Measurements from ENCODE around the gene TPK1.

DNA sequence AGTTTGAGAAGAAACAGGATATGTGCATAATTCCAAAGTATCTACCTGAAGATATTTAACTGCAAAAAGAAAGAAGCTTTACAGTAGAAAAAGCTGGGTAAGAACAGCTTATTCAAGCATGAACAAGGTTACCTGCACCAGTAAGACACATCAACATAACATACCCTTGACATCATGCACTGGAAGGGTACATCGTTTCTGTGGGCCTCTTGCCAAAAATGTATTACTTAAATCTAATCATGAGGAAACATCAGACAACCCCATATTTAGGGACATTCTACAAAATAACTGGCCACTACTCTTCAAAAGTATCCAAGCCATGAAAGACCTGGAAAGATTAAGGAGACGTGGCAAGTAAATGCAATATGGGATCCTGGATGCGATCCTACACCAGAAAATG, 18.9 kb downstream of the TPK1 start:
- TF ChIP-seq CHD1 (IDR thresholded peaks at IDR 0.05; ENCODE audit: low read depth, low read length) (no peak), RAD21 (IDR thresholded peaks at IDR 0.05; ENCODE audit: low read length) (no peak), POLR2A (IDR thresholded peaks at IDR 0.05; ENCODE audit: low read depth, low read length) (no peak), RCOR1 (IDR thresholded peaks at IDR 0.05; ENCODE audit: insufficient replicate concordance, low read length) (no peak), SMC3 (IDR thresholded peaks at IDR 0.05; ENCODE audit: low read depth, low read length) (no peak), USF2 (IDR thresholded peaks at IDR 0.05; ENCODE audit: low read depth, low read length) (no peak), FOS (IDR thresholded peaks at IDR 0.05; ENCODE audit: low read depth, low read length) (no peak), BHLHE40 (IDR thresholded peaks at IDR 0.05; ENCODE audit: low read depth, low read length) (no peak), MAFK (IDR thresholded peaks at IDR 0.05; ENCODE audit: low read depth, low read length) (no peak), MXI1 (IDR thresholded peaks at IDR 0.05; ENCODE audit: borderline replicate concordance, low read depth, low read length) (no peak)
- TF ChIP-seq, protein P1, sequence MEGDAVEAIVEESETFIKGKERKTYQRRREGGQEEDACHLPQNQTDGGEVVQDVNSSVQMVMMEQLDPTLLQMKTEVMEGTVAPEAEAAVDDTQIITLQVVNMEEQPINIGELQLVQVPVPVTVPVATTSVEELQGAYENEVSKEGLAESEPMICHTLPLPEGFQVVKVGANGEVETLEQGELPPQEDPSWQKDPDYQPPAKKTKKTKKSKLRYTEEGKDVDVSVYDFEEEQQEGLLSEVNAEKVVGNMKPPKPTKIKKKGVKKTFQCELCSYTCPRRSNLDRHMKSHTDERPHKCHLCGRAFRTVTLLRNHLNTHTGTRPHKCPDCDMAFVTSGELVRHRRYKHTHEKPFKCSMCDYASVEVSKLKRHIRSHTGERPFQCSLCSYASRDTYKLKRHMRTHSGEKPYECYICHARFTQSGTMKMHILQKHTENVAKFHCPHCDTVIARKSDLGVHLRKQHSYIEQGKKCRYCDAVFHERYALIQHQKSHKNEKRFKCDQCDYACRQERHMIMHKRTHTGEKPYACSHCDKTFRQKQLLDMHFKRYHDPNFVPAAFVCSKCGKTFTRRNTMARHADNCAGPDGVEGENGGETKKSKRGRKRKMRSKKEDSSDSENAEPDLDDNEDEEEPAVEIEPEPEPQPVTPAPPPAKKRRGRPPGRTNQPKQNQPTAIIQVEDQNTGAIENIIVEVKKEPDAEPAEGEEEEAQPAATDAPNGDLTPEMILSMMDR (conservative IDR thresholded peaks at IDR 0.05; ENCODE audit: low read depth, low read length): no peak
- TF ChIP-seq, protein P2, sequence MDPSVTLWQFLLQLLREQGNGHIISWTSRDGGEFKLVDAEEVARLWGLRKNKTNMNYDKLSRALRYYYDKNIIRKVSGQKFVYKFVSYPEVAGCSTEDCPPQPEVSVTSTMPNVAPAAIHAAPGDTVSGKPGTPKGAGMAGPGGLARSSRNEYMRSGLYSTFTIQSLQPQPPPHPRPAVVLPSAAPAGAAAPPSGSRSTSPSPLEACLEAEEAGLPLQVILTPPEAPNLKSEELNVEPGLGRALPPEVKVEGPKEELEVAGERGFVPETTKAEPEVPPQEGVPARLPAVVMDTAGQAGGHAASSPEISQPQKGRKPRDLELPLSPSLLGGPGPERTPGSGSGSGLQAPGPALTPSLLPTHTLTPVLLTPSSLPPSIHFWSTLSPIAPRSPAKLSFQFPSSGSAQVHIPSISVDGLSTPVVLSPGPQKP (IDR thresholded peaks at IDR 0.05; ENCODE audit: borderline replicate concordance, low read depth, low read length): no peak
